Common myeloid progenitor, CD34-positive (primary cell): ENCODE data around the gene POU2F2.

Source experiments
- CTCF ChIA-PET: fragments of 350-600 bp; sonication (Branson Sonifier 250); formaldehyde crosslinking; loops from one replicate; lab custom pipeline; 2021; ENCODE audit warnings: antibody characterized with exemption; lab: Charles Lee
- POLR2A ChIA-PET: fragments of 350-600 bp; sonication (Branson Sonifier 250); formaldehyde crosslinking; loops from one replicate; lab custom pipeline; 2021; ENCODE audit warnings: antibody characterized with exemption; lab: Charles Lee
- DNase-seq, 3 donors: peaks; one replicate each; pipeline versions ENCODE4 v3.0.0 to v3.0.0-alpha.2; 2013
- H3K27ac ChIP-seq, 2 experiments: 1 replicate in 1 of 2; 2 replicates in 1 of 2; pipeline ENCODE4 v1.7.0; 2013; ENCODE audit warnings: inconsistent platforms in 2 of 2, low read length in 2 of 2, mild to moderate bottlenecking in 2 of 2, low read depth in 1 of 2, moderate library complexity in 1 of 2; ENCODE audit not compliant: severe bottlenecking in 2 of 2, insufficient read depth in 1 of 2, poor library complexity in 1 of 2
- H3K27me3 ChIP-seq, 5 experiments: replicated peaks in 2 of 5; 1 replicate in 3 of 5; 2 replicates in 2 of 5; pipeline versions ENCODE4 v1.6.1 to v1.7.0; 2013; ENCODE audit warnings: low read length in 4 of 5, mild to moderate bottlenecking in 2 of 5, moderate library complexity in 2 of 5, inconsistent platforms in 1 of 5; ENCODE audit not compliant: insufficient read depth in 5 of 5, control insufficient read depth in 4 of 5
- H3K36me3 ChIP-seq, 4 experiments: 1 replicate in 2 of 4; 2 replicates in 2 of 4; pipeline versions ENCODE4 v1.6.1 to v1.7.0; 2013; ENCODE audit warnings: low read length in 3 of 4, control low read depth in 1 of 4, mild to moderate bottlenecking in 1 of 4; ENCODE audit not compliant: control insufficient read depth in 4 of 4, insufficient read depth in 4 of 4
- H3K4me1 ChIP-seq, 4 experiments: 1 replicate in 3 of 4; 2 replicates in 1 of 4; pipeline versions ENCODE4 v1.6.1 to v1.7.1; 2013; ENCODE audit warnings: low read length in 3 of 4, mild to moderate bottlenecking in 3 of 4, control low read depth in 1 of 4, inconsistent platforms in 1 of 4, moderate library complexity in 1 of 4; ENCODE audit not compliant: control insufficient read depth in 4 of 4, insufficient read depth in 4 of 4; ENCODE audit errors: control extremely low read depth in 1 of 4
- H3K4me3 ChIP-seq, 7 experiments: 1 replicate in 4 of 7; 2 replicates in 3 of 7; pipeline versions ENCODE4 v1.5.1 to v1.7.0; 2013; ENCODE audit warnings: mild to moderate bottlenecking in 7 of 7, low read length in 6 of 7, moderate library complexity in 6 of 7, inconsistent platforms in 2 of 7, low read depth in 2 of 7, control low read depth in 1 of 7; ENCODE audit not compliant: insufficient read depth in 4 of 7, control insufficient read depth in 1 of 7; ENCODE audit errors: extremely low read depth in 1 of 7
- H3K9me3 ChIP-seq, 5 experiments: 1 replicate in 4 of 5; 2 replicates in 1 of 5; pipeline versions ENCODE4 v1.6.1 to v1.7.1; 2013; ENCODE audit warnings: low read length in 4 of 5, mild to moderate bottlenecking in 2 of 5, inconsistent platforms in 1 of 5, low read depth in 1 of 5, moderate library complexity in 1 of 5; ENCODE audit not compliant: control insufficient read depth in 4 of 5, insufficient read depth in 2 of 5; ENCODE audit errors: control extremely low read depth in 1 of 5
- WGBS: methylation state at CpG from one replicate; pipeline ENCODE4 v1.1.5; 2013; ENCODE audit not compliant: insufficient coverage; 5-methylcytosine and 5-hydroxymethylcytosine counted together

Gene POU2F2

GRCh38 chr19:42150364-42150763, 18.1 kb upstream of the POU2F2 start:
- H3K27me3 ChIP-seq, result peaks cover 0 to 11% (median 0%) of the 10 kb centered on the region in 5 experiments
- ChIA-PET CTCF (interaction anchor here (1.5 kb wide), 1 partner anchor 10 kb away, joined by 3 read pairs; no protein-coding TSS in a partner anchor), POLR2A (no interaction called here)
- no peak overlapping the region for H3K27ac ChIP-seq
- no peak overlapping the region for H3K4me3 ChIP-seq
- H3K4me1 ChIP-seq, result peaks cover 0 to 9% (median 6%) of the 10 kb centered on the region in 4 experiments
- DNase-seq, result no peak
- WGBS, result no CpG with 5 or more reads among the region's 17 CpGs
- H3K9me3 ChIP-seq, result no peaks in the 10 kb centered on the region
- no peaks in the 10 kb centered on the region for H3K36me3 ChIP-seq

DNA sequence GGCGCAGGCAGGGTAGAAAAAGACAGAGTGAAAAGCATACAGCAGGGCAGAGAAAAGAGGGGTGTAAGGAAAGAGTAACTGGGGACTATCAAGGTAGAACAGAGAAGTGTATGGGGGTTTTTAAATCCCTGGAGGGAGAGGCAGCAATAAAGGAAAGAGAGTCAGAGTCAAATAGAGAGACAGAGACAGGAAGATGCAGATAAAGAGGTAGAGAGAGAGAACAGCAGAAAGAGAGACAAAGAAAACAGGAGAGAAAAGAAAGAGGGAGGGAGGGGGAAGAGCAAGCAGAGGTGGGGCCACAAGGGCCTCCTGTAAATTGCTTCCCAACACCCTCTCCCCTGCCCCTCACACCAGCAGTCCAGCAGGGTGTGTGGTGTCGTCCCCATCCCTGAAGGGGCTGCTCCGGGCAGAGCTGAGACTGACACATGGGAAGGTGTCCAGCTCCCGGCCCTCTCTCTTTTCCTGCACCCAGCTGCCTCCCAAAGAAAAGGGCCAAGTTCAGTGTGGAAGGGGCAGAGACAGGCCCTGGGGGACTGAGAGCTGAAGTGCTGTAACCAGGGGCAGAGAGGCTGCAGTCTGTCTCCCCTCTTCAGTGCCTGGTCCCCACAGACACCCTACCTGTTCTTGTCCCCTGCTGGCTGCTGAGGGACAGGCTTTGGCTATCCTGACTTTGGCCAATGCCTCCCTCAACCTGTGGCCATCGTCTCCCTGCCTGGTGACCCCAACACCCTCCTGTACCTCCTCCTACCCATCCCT, 17.4 kb upstream of the POU2F2 start:
- H3K9me3 ChIP-seq, result no peaks in the 10 kb centered on the region
- no peak overlapping the region for H3K27ac ChIP-seq
- no peaks in the 10 kb centered on the region for H3K36me3 ChIP-seq
- ChIA-PET POLR2A (no interaction called here), CTCF (no interaction called here)
- H3K4me3 ChIP-seq, result no peak overlapping the region
- H3K4me1 ChIP-seq, result peaks cover 0 to 3% (median under 1%) of the 10 kb centered on the region in 4 experiments
- 90% methylated on average over 4 of the region's 5 CpGs for WGBS
- peaks cover 0 to 12% (median 0%) of the 10 kb centered on the region in 5 experiments for H3K27me3 ChIP-seq
- DNase-seq, result no peak

- DNase-seq, result no peak
- Histone ChIP-seq H3K4me1 (no peaks in the 10 kb centered on the region), H3K27ac (no peak overlapping the region), H3K36me3 (no peaks in the 10 kb centered on the region), H3K27me3 (peaks cover 0 to 8% (median 0%) of the 10 kb centered on the region in 5 experiments), H3K4me3 (no peak overlapping the region), H3K9me3 (no peaks in the 10 kb centered on the region)
- WGBS, result 94% methylated on average over 3 of the region's 5 CpGs
- POLR2A ChIA-PET, result no interaction called here
- CTCF ChIA-PET, result no interaction called here
These were observed 16.0 kb upstream of the POU2F2 start for GRCh38 chr19:42148266-42148665.

DNA sequence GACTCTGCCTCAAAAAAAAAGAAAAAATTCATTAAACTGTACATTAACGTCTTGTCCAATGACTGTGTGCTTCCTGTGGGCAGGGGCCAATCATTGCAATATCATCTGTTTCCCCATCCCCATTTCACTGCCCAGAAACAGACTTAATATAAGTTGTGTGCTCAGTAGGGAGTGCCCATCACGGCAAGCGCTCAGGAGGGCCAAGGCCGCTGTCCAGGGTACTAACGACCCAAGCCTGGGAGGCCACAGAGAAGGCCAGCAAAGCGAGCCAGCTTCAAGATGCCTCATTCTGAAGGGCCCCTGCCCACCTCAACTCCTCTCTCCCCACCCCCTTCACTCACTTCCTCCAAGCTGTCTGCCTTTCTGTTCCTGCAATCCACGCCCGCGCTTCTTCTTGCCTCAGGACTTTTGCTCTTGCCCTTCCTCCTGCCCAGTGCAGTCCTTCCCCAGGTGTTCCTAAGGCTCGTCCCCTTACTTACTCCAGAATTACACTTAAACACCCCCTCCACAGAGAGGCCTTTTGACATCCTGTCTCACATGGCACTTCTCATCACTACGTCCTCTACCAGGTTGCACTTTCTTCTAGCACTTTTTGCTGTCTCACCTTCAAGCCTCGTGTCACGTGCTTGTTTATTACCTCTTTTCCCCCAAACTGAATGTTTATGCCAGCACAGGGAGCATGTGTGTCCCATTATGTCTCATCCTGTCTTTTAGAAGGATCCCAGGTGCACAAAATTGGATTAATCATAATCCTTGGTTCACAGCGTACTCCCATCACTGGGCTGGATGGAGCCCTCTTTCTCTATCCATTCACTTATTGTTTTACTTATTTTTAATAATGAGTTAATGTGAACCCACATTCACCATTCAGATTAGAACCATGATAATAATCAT, 11.3 kb upstream of the POU2F2 start:
- Histone ChIP-seq H3K36me3 (no peaks in the 10 kb centered on the region), H3K9me3 (no peaks in the 10 kb centered on the region), H3K4me1 (peaks cover 0 to 3% (median 1%) of the 10 kb centered on the region in 4 experiments), H3K27ac (no peak overlapping the region), H3K4me3 (no peak overlapping the region), H3K27me3 (peaks cover 0 to 2% (median 0%) of the 10 kb centered on the region in 5 experiments)
- WGBS, result 95% methylated on average over 8 of the region's 14 CpGs
- ChIA-PET POLR2A (no interaction called here), CTCF (interaction anchor here (1.1 to 1.7 kb wide), 2 partner anchors 11 to 20 kb away, joined by 3 to 5 read pairs; no protein-coding TSS in a partner anchor)
- DNase-seq, result peak in 2 of 3 donors; percentile 42 to 45

DNA sequence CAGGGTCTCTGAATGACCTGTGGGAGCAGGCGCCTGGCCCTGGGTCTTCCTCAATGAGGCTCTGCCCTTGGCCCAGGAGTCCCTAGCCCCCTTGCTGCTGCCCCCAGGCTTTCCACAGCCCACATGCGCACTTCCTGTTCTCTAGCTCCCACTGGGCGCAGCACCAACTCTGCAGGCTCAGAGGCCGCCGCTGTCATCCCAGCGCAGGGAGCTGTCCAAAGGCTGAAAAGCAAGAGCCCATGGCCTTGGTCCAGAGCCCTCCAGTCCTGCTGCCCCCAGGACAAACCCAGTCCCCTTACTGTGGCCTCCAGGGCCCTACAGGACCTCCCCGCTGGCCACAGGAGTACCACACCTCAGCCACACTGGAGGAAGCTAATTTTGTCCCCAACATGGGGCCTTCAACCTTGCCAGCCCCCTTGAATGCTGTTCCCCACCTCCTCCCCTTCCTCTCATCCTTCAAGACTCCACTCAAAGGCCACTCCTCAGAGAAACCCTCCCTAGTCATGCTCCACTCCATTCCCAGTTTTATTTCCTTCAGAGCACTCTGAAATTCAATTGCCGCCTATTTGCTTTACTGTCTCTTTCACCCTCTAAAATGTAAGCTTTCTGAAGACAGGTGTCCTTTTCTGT, 8.0 kb upstream of the POU2F2 start:
- no peak overlapping the region for H3K4me3 ChIP-seq
- peaks cover 0 to under 1% (median 0%) of the 10 kb centered on the region in 5 experiments for H3K27me3 ChIP-seq
- peaks cover 0 to 17% (median 9%) of the 10 kb centered on the region in 4 experiments for H3K4me1 ChIP-seq
- ChIA-PET CTCF (interaction anchor here (0.5 to 2.6 kb wide), 8 partner anchors 11 to 494 kb away, joined by 3 to 8 read pairs (median 4); no protein-coding TSS in a partner anchor), POLR2A (no interaction called here)
- peak; percentile 75 to 88 (median 88) for DNase-seq
- H3K36me3 ChIP-seq, result no peaks in the 10 kb centered on the region
- 15% methylated on average over 7 of the region's 8 CpGs for WGBS
- H3K9me3 ChIP-seq, result no peaks in the 10 kb centered on the region
- H3K27ac ChIP-seq, result no peak overlapping the region

GRCh38 chr19:42134535-42135070, 2.4 kb upstream of the POU2F2 start:
- Histone ChIP-seq H3K36me3 (no peaks in the 10 kb centered on the region), H3K27ac (no peak overlapping the region), H3K9me3 (no peaks in the 10 kb centered on the region), H3K4me3 (no peak overlapping the region), H3K4me1 (peaks cover 12 to 66% (median 51%) of the 10 kb centered on the region in 4 experiments), H3K27me3 (no peaks in the 10 kb centered on the region)
- WGBS, result 97% methylated on average over 26 of the region's 26 CpGs
- POLR2A ChIA-PET, result interaction anchor here (0.7 to 1.0 kb wide), 2 partner anchors 100 to 147 kb away, joined by 3 read pairs; no protein-coding TSS in a partner anchor
- CTCF ChIA-PET, result interaction anchor here (0.7 to 7.1 kb wide), 7 partner anchors 25 to 164 kb away, joined by 3 to 66 read pairs (median 4); no protein-coding TSS in a partner anchor
- no peak for DNase-seq
